CD1c-positive myeloid dendritic cell (primary cell): ENCODE data around the gene PKDCC.
"Not testable (repeated sequence)": the region's sequence is repeated elsewhere in the genome, so short reads cannot be mapped to it uniquely, and the experiment has no call there.

ENCODE experiments used
- DNase-seq: peaks from one replicate; pipeline ENCODE4 v3.0.0-alpha.2; 2016; ENCODE audit errors: extremely low spot score

The PKDCC gene

DNA sequence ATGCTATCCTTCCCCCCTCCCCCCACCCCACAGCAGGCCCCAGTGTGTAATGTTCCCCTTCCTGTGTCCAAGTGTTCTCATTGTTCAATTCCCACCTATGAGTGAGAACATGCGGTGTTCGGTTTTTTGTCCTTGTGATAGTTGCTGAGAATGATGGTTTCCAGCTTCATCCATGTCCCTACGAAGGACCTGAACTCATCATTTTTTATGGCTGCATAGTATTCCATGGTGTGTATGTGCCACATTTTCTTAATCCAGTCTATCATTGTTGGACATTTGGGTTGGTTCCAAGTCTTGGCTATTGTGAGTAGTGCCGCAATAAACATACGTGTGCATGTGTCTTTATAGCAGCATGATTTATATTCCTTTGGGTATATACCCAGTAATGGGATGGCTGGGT, 17.9 kb downstream of the PKDCC start:
- not testable (repeated sequence) for DNase-seq

DNA sequence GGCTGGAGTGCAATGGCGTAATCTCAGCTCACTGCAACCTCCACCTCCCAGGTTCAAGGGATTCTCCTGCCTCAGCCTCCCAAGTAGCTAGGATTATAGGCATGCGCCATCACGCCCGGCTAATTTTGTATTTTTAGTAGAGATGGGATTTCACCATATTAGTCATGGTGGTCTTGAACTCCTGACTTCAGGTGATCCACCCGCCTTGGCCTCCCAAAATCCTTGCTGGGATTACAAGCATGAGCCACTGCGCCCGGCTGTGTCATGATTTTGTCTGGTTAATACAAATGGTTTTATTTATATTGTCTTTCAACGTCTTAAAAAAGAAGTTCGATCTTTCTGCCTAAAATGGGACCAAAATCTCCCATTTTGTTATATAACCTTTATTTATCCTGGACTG, 19.2 kb downstream of the PKDCC start:
- DNase-seq, result not testable (repeated sequence)

DNA sequence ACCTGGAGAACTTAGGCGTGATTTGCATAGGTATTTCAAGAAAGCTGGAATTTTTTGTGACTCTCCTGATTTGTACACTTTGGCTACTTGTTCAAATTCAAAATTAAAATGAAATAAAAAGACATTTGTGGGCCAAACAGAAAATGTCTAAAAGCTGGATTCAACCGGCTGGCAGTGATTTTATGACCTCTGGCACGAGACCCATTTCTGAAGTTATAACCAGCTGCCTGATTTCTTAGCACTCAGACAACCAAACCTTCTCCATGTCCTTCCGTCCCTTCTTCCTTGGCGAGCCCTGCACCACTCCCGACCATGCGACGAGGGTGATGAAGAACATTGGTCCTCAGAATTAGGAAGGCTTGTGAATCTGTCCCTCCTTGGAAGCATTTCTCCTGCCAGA, 19.7 kb downstream of the PKDCC start:
- no peak for DNase-seq

DNA sequence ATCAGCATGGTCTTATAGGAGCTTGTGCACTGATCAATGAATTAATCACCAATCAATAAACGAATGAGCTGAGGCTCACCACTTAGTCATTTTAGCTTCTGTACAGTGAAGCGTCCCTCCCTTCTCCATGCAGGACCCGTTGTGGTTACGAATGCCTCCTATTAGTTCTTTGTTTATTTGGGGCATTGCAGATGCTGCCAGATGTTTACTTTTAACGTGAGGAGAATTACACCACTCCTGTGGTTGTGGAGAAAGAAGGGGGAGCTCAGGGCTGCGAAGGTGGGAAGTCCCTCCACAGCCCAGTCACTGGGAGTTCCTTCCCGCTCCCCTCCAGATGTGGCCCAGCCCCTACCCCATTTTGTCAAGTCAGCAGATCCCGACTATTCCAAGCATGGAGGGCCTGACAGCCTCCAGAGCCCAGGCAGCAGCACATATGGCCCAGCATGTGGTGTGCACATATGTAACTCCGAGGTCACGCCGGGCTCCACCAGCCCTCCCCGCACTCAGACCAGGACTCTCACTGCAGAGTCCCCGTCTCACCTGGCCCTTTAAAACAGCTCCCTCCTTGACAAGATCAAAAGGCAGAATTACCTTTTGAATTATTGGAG, 20.9 kb downstream of the PKDCC start:
- no peak for DNase-seq

DNA sequence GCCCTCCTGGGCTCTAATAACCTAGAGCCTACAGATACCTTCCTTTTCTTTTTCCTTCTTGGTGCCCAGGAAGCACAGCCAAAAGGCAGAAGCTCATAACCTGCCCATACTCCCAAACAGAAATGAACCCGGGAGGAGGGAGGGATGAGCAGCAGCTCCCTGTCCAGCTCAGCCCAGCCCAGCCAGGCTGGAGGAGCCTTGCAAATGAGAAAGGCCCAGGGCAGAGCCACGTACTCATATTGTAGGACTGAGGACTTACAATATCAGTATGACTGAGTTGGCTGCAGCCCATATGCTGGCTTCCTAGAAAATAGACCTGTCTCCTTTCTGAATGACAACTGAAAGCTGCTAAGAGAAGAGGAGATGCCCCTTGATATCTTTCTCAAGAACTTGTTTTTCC, 21.7 kb downstream of the PKDCC start:
- DNase-seq, result no peak

DNA sequence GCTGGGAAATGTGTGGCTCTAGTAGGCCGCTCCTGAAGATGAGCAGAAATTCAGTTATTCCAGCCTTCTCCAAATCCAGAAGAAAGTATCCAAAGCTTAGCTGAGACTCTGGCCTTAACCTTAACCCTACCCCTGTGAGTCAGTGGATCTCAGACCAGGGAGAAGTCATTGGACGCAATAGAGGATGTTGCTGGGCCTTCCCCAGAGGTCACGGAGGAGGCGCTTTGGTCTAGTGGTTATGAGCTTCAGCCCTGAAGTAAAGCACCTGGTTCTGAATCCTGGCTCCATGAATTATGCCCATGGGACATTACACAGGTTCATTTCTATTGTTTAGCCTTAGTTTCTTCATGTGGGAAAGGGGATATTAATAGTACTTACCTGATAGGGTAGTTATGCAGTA, 24.0 kb downstream of the PKDCC start:
- no peak for DNase-seq

DNA sequence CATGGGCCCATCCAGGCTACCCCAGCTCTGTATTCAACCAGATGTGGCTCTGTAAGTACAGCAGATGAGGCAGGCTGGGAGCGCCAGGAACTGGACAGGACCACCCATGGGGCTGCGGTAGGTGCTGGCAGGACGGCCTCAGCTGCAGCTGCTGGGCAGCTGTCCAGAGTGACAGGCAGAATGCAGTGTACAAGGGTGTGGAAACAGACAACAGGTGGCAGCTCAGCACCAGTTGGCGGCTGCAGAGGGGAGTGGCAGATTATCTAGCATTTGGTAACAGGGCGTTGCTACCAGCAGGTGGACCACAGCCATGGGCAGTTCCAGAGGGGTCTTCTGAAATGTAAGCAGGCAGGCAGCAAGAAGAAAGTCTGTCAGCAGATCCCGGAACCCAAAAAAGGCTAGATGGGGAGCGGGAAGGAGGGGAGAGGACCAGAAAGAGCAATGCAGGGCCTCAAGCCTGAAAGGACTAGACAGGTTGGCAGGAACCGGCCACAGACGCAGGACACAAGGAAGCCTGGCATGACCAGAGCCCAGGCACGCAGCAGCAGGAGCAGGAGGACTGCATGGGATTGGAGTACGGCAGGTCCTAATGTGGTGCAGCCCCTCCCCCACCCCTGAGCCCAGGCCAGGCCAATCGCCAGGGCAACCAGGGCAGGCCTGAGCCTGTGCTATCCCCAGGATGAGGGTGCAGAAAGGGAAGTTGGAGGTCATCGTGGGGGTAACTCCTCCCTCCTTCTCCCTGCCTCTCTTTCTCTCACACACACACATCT, 24.7 kb downstream of the PKDCC start:
- no peak for DNase-seq

DNA sequence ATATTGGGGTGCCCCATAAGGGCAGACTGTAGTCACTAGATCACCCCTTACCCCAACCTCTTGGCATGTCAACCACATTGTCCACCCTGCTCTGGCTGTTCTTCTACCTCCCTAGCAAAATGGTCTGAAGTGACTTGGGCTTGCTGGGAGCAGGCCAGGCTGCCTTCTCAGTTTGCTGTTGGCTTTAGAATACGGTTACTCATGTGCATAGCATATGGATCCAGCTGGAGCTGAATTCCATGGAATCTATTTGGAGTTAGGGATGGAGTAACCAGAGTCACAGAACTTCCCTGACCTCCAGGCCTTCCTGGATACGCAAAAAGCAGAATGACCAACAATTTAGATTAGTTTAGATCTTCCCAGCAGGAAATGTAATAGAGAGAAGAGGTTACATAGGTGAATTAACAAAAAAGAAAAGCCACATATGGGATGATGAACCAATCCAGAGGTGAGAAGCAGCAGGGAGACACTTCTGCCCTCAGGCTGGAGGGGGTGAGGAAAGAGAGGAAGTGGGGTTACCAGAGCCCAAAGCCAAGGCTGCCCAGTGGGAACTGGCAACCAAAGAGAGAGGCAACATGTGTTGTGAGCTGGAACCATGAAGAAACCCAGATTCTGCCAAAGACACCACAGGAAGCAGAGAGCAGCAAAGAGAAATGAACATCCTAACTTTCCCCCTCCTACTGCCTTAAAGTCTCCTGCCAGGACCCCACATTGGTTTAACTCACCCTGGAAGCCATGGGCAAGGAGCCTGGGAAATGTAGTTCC, 26.1 kb downstream of the PKDCC start:
- DNase-seq, result no peak

DNA sequence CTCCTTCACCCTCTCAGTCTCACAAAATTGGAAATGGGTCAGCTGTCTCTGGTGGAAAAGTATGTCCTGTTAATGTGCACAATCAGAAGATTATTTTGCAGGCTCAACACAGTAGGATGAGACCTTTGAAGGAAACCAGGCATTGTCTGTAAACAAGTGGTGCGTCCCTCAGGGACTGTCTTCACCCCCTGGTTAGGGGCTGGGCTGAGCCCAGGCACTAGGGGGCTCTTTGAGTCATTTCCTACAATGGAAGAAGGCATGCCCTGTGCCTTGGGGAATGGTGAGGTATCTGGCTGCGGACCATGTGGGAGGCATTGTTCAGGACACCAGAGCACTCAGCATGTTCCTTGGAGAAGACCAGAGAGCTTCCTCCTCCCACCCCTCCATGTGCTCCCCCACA, 26.8 kb downstream of the PKDCC start:
- no peak for DNase-seq

DNA sequence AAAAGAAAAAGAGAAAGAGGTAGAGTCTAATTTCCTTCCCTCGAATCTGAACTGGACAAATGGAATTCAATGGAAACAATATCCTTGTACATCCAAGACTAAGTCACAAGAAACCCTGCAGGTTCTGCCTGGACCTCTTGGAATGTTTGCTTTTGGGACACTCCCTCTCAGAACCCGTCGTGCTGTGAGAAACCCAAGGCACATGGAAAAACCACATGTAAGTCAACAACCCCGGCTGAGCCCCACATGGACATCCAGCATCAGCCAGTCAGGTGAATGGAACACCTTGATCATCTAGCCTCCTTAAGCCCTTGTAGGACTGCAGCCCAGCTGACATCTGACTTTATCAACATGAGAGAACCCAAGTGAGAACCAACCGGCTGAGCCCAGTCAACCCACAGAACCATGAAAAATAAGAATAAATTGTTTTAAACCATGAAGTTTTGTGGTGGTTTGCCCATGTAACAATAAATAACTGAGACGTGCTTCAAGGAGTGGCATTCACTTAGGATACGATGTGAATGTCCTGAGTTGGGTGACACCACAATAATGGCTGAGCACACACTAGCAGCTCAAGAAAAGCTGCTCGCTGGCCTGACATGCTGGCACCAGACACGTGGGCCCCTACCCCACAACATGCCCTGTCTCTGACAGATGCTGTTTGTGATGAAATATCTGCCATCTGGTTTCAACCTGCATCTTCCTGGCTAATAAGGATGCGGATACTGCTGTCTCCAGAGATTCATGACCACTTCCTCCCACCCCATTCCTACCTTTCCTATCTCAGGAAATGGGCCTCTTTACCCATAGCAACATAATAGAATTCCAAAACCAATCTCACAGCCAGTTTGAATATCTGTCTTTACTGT, 28.8 kb downstream of the PKDCC start:
- no peak for DNase-seq

DNA sequence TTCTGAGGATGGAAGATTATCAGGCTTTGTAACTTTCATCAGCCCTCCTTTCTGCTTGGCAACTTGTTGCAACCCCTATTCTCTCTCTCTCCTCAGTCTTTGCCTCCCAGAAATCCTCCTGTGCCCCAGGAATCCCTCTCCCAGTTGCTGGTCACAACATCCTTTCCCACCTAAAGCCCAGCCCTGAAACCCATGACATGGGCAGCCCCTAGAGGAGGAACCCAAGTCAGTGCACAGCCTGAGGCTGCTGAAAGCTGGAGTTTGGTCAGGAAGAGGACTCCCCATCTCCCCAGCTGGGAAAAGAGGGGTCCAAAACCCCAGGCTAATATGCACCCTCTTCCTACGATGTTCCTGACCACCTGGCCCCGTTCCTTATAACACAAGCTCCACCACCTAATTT, 29.5 kb downstream of the PKDCC start:
- no peak for DNase-seq

DNA sequence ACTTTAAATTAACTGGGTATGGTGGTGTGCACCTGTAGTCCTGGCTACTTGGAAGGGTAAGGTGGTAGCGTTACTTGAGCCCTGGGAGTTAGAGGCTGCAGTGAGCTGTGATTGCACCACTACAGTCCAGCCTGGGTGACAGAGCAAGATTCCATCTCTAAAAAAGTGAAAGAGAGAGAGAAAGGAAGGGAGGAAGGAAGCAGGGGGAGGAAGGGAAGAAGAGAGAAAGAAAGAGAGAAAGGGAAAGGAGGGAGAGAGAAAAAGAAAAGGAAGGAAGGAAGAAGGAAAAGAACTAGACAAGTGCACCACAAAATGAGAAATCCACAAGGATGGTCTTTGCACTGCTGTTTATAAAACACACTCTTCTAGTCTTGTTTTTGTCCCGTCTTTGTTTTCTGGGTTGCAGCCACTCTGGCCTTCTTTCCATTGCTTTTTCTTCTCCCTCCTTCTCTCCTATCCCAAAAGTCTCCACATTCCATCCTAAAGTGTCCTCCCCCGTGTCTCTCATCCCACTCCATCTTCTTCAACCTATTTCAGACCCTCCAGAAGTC, 32.0 kb downstream of the PKDCC start:
- DNase-seq, result no peak

DNA sequence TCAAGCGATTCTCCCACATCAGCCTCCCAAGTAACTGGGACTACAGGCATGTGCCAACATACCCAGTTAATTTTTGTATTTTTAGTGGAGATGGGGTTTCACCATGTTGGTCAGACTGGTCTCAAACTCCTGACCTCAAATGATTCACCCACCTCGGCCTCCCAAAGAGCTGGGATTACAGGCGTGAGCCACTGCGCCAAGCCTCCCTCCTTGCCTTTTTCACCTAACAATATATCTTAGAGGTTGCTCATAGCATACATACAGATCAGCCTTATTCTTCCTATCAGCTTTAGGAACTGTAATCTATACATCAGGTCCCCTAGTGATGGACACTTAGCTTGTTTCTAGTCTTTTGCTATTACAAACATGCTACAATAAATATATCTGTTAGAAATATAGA, 33.3 kb downstream of the PKDCC start:
- not testable (repeated sequence) for DNase-seq

DNA sequence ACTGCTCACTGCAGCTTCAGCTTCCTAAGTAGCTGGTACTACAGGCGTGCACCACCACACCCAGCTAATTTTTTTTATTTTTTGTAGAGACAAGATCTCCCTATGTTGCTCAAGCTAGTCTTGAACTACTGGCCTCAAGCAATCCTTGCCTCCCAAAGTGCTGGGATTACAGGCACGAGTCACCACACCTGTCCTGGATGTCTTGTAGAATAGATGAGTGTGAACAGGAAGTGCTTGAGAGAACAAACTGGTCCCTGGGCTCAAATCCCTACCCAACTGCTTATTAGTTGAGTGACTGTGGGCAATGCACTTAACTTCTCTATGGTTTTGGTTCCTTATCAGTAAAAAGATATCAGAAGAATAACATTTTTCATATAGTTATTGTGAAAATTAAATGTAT, 34.2 kb downstream of the PKDCC start:
- DNase-seq, result no peak

DNA sequence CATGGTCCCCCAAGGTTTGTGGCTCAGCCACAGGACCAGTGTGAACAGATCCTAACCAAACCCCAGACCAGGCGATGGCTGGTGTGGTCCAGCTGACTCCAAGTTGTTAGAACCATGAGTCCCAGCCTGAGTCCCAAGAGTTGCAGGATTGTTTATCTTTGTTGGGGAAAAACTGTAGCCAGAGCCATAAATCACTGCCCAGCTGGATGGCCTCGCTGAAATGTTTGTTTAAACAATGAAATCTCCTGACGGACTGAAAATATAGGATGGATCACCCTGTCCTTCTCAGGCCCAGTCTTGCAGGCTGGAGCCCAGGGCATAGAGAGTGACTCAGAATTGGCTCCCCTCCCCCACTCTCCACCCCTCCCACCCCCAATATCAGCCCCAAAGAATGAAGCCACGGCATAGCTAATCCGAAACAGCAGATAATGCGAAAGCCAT, 36.4 kb downstream of the PKDCC start:
- no peak for DNase-seq

DNA sequence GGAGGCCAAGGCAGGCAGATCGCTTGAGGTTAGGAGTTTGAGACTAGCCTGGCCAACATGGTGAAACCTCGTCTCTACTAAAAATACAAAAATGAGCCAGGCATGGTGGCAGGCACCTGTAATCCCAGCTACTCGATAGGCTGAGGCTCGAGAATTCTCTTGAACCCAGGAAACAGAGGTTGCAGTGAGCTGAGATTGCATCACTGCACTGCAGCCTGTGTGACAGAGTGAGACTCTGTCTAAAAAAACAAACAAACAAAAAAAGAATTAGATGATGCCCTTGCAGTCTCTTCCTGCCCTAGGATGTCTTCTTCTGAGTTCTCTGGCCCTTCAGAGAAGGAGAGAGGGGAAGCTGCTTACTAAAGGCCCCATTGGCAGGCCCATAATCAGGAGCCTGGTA, 37.2 kb downstream of the PKDCC start:
- not testable (repeated sequence) for DNase-seq

DNA sequence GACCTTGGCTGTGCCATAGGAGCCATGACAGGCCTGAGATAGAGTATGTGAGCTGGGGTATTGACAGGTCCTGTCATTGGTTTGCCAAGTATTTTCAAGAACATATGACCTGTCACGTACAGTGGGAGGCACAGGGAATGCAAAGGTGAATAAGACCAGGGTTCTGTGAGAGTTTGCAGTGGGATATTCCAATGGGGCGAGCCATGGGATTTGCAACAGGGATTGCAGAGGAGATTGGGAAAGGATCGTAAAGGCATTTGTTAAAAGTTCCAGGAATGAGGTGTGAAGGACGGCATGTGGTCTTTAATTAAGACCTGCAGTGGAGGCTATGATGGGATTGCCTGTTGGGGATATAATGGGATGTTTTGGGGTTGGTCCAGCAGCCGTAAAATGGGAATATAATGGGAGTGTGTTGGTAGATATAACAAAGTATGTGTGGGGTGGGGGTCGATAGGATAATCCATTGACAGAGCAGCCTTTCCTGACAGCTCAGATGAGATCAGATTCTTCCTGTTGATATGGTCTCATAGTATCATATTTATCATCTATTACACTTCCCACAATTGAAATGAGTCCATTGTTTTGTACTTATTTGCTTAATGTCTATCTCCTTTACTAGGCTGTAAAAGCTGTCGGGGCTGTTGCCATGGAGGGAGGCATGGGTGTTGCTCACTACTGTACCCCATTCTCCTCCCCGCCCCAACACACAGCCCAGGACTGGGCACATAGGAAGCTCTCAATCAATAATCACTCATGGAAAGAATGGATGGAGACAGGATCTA, 38.1 kb downstream of the PKDCC start:
- DNase-seq, result no peak

DNA sequence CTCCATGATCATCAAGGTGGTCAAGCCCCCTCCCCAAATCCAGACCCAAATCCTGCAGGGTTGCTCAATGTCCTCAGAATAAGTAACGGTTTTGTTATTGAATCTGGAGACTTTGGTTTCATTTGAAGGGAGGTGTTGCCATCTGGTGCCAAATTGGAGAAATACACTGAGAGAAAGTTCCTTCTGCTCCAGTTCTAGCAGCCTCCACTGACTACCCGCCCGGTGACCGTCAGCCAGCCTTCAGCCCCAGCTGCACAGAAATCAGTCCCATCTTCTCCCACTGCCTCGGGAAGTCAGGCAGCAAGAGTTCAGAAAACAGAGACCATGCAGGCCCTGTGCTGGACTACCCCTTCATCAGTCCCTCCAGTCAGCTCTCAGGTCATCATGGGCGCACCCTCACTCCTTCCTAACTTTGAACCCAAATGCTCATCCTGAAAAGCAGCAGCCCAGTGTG, 38.7 kb downstream of the PKDCC start:
- peak; percentile 74 for DNase-seq

DNA sequence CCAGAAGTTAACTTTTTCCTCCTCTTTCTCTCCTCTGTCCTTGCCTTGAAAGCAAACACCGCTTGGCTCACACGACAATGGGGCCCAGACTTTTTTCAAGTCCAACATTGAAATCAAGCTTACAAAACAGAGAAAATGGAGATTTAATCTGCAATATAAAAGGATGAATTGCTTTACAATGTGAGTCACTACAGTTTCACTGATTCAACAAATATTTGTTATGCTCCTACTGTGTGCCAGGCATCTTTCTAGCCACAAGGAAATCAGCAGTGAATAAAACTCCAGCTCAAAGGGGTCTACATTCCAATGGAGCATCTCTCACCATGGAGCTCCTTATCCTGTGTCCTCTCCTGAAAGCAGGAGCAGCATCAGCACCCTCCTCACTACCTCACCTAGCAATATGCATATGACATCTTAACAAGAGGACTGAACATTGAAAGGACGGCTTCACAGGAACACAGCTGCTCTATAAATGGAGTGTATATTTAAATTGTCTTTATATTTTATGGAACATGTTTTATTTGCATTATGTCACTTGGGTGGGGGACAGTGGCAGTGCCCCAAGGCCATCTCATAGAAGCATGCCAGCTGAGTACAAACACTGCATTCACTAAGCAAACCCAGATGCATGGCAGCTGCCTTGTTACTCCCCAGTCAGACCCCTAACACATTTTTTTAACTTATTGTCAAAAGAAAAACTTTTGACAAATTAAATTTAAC, 39.5 kb downstream of the PKDCC start:
- no peak for DNase-seq

DNA sequence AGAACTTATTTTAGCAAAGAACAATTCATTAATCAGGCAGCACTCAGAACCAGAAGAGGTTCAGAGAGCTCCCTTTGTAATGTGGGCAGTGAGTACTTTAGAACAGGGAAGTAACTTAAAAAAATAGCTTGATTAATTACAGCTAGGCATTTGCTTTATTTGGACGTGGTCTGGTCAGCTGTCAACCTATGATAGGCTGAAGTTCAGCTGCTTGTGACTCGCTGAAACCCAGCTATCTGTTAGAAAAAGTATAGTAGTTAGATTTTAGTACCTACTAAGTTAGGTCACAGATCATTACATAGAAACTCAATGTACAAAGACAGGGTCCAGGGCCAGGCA, 40.0 kb downstream of the PKDCC start:
- DNase-seq, result no peak
